Liver (tissue), 9 donors: ENCODE data around the gene TRA2B. TPM values are rescaled to one million over a fixed set of nuclear protein-coding genes. Genes with fewer than 3 reads are reported as not detected.

Experiments used
- DNase-seq: peaks from one replicate; pipeline ENCODE4 v3.0.0-alpha.2; 2017; ENCODE audit warnings: low spot score
- H3K27ac ChIP-seq, 2 donors: one replicate each; pipeline ENCODE4 v1.7.0; 2013; ENCODE audit warnings: inconsistent platforms in 2 of 2, low read length in 2 of 2, control low read depth in 1 of 2, low read depth in 1 of 2, mild to moderate bottlenecking in 1 of 2
- H3K27me3 ChIP-seq, 4 donors: one replicate each; pipeline versions ENCODE4 v1.6.1 to v1.7.0; 2013; ENCODE audit warnings: low read length in 3 of 4, inconsistent platforms in 1 of 4, mild to moderate bottlenecking in 1 of 4, moderate library complexity in 1 of 4; ENCODE audit not compliant: control insufficient read depth in 4 of 4, insufficient read depth in 4 of 4
- H3K36me3 ChIP-seq, 4 donors: one replicate each; pipeline versions ENCODE4 v1.6.1 to v1.7.0; 2013; ENCODE audit warnings: low read length in 3 of 4, mild to moderate bottlenecking in 3 of 4, low read depth in 1 of 4, moderate library complexity in 1 of 4; ENCODE audit not compliant: control insufficient read depth in 4 of 4, insufficient read depth in 3 of 4
- H3K4me1 ChIP-seq, 4 donors: one replicate each; pipeline versions ENCODE4 v1.6.1 to v1.7.0; 2013; ENCODE audit warnings: low read length in 3 of 4, mild to moderate bottlenecking in 3 of 4, moderate library complexity in 1 of 4; ENCODE audit not compliant: control insufficient read depth in 4 of 4, insufficient read depth in 4 of 4
- H3K4me3 ChIP-seq, 3 donors: one replicate each; pipeline versions ENCODE4 v1.6.1 to v1.7.0; 2013; ENCODE audit warnings: low read length in 3 of 3, control low read depth in 1 of 3, low read depth in 1 of 3, mild to moderate bottlenecking in 1 of 3
- H3K9ac ChIP-seq, 2 donors: one replicate each; pipeline ENCODE4 v1.7.0; 2013; ENCODE audit warnings: low read length in 2 of 2, mild to moderate bottlenecking in 2 of 2, moderate library complexity in 2 of 2, control low read depth in 1 of 2, low read depth in 1 of 2
- H3K9me3 ChIP-seq, 4 donors: one replicate each; pipeline versions ENCODE4 v1.6.1 to v1.7.0; 2013; ENCODE audit warnings: low read length in 3 of 4; ENCODE audit not compliant: control insufficient read depth in 4 of 4
- EGR1 ChIP-seq, 2 donors: IDR thresholded peaks; 2 replicates each; pipeline ENCODE4 v1.6.1; 2016 to 2018; ENCODE audit warnings: antibody characterized with exemption in 2 of 2, low read depth in 2 of 2
- GABPA ChIP-seq, 2 donors: IDR thresholded peaks in 1 of 2; conservative IDR thresholded peaks in 1 of 2; 2 replicates each; pipeline ENCODE4 v1.6.1; 2016; ENCODE audit warnings: antibody characterized with exemption in 2 of 2, mild to moderate bottlenecking in 1 of 2, moderate library complexity in 1 of 2
- HNF4A ChIP-seq, 2 donors: conservative IDR thresholded peaks; 2 replicates each; pipeline ENCODE4 v1.6.1; 2016; ENCODE audit warnings: antibody characterized with exemption in 2 of 2, mild to moderate bottlenecking in 2 of 2
- HNF4G ChIP-seq: IDR thresholded peaks from 2 replicates; pipeline ENCODE4 v1.6.1; 2016; ENCODE audit warnings: antibody characterized with exemption
- MAX ChIP-seq: IDR thresholded peaks from 2 replicates; pipeline ENCODE4 v1.6.1; 2016; ENCODE audit warnings: antibody characterized with exemption
- RAD21 ChIP-seq, 2 donors: IDR thresholded peaks; 2 replicates each; pipeline ENCODE4 v1.6.1; 2016; ENCODE audit warnings: antibody characterized with exemption in 2 of 2, mild to moderate bottlenecking in 2 of 2
- REST ChIP-seq: IDR thresholded peaks from 2 replicates; pipeline ENCODE4 v1.6.1; 2016; ENCODE audit warnings: antibody characterized with exemption, mild to moderate bottlenecking
- TAF1 ChIP-seq: conservative IDR thresholded peaks from 2 replicates; pipeline ENCODE4 v1.6.1; 2016; ENCODE audit warnings: antibody characterized with exemption, mild to moderate bottlenecking
- ZBTB33 ChIP-seq: IDR thresholded peaks from 2 replicates; pipeline ENCODE4 v1.6.1; 2016; ENCODE audit warnings: antibody characterized with exemption
- WGBS: extraction: QIAGEN DNeasy Blood & Tissue Kit; methylation state at CpG from one replicate; pipeline ENCODE4 v1.1.7; 2013; 5-methylcytosine and 5-hydroxymethylcytosine counted together
- polyA plus RNA-seq, 2 donors: library from polyadenylated mRNA; stranded (reverse) in 1 of 2; unstranded in 1 of 2; fragments of 200-250 nt in 1 of 2; fragments of >200 nt in 1 of 2; fragmentation: Nextera tagmentation in 1 of 2; extraction: Ambion mirVana in 1 of 2; gene quantifications; one replicate each; pipeline versions ENCODE4 v1.2.1 to v1.2.3, GENCODE V29; 2013 to 2015
- total RNA-seq, 2 donors: library from RNA; depleted of rRNA; stranded (reverse); fragments of >200 nt; gene quantifications; one replicate each; pipeline ENCODE4 v1.2.3, GENCODE V29; 2014
- donor health status: healthy.
- donor health status: healthy.
- donor health status: healthy.
- donor health status: healthy.
- donor health status: healthy.

TRA2B gene
- total and polyA plus RNA-seq, 4 donors: 31.8 to 106 (median 70.4) TPM

GRCh38 chr3:185874119-185874518 is 63.7 kb downstream of the TRA2B start:
- WGBS: 73% methylated on average over 9 of the region's 9 CpGs
- Histone ChIP-seq H3K36me3 (no peaks in the 10 kb centered on the region), H3K4me3 (no peak overlapping the region), H3K4me1 (no peaks in the 10 kb centered on the region), H3K9ac (no peak overlapping the region), H3K27ac (no peak overlapping the region), H3K9me3 (no peaks in the 10 kb centered on the region), H3K27me3 (no peaks in the 10 kb centered on the region)
- no peak for TF ChIP-seq ZBTB33
- TF ChIP-seq MAX: no peak
- TF ChIP-seq EGR1 (IDR thresholded peaks at IDR 0.05; ENCODE audit: low read depth in 2 of 2): no peak
- no peak for TF ChIP-seq HNF4G
- TF ChIP-seq TAF1: no peak
- TF ChIP-seq RAD21 (IDR thresholded peaks at IDR 0.05): no peak
- TF ChIP-seq GABPA (IDR thresholded peaks at IDR 0.05 in 1 of 2, conservative IDR thresholded peaks at IDR 0.05 in 1 of 2): no peak
- no peak for TF ChIP-seq REST
- no peak for DNase-seq

GRCh38 chr3:185867650-185868049 is 70.2 kb downstream of the TRA2B start:
- 97% methylated on average over 2 of the region's 2 CpGs for WGBS
- Histone ChIP-seq H3K27me3 (no peaks in the 10 kb centered on the region), H3K27ac (no peak overlapping the region), H3K9me3 (no peaks in the 10 kb centered on the region), H3K4me3 (no peak overlapping the region), H3K9ac (no peak overlapping the region), H3K36me3 (no peaks in the 10 kb centered on the region), H3K4me1 (no peaks in the 10 kb centered on the region)
- DNase-seq: no peak
- TF ChIP-seq HNF4A (conservative IDR thresholded peaks at IDR 0.05) (peak; percentile 51 to 61), ZBTB33 (no peak)

GRCh38 chr3:185866995-185867394 is 70.8 kb downstream of the TRA2B start:
- Histone ChIP-seq H3K9me3 (no peaks in the 10 kb centered on the region), H3K4me3 (no peak overlapping the region), H3K36me3 (no peaks in the 10 kb centered on the region), H3K9ac (no peak overlapping the region), H3K27ac (no peak overlapping the region), H3K4me1 (no peaks in the 10 kb centered on the region), H3K27me3 (no peaks in the 10 kb centered on the region)
- no peak for TF ChIP-seq ZBTB33
- DNase-seq: no peak
